Measurements from ENCODE around the gene ACP7.

DNA sequence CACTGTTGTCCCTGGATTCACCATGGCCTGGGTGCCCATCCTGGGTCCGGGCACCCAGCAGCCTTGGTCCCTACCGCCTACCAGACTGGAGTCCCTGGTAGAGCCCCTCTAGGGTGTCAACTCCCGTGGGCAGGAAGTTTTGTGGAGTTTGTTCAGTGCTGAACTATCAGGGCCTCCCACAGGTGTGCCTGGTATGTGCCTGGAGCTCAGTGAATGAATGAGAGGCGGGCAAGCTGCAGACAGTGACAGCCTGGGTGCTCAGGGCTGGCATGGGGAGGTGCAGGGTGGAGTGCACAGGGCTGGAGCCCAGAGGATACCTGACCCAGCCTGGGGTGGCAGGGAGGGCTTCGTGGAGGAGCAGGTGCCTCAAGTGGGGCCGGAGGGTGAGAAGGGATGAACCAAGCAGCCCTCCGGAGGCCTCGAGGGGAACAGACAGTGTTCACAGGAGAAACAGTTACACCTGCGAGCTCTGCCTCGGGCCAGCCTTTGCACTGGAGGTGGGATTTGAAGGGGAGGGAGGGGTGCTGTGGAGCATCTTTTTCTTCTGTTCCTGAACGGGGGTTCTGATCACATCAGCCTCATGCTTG, 71.0 kb downstream of the ACP7 start:
- TF ChIP-seq, protein P1, sequence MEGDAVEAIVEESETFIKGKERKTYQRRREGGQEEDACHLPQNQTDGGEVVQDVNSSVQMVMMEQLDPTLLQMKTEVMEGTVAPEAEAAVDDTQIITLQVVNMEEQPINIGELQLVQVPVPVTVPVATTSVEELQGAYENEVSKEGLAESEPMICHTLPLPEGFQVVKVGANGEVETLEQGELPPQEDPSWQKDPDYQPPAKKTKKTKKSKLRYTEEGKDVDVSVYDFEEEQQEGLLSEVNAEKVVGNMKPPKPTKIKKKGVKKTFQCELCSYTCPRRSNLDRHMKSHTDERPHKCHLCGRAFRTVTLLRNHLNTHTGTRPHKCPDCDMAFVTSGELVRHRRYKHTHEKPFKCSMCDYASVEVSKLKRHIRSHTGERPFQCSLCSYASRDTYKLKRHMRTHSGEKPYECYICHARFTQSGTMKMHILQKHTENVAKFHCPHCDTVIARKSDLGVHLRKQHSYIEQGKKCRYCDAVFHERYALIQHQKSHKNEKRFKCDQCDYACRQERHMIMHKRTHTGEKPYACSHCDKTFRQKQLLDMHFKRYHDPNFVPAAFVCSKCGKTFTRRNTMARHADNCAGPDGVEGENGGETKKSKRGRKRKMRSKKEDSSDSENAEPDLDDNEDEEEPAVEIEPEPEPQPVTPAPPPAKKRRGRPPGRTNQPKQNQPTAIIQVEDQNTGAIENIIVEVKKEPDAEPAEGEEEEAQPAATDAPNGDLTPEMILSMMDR (IDR thresholded peaks at IDR 0.05), result no peak
- no peak for TF ChIP-seq POLR2A (IDR thresholded peaks at IDR 0.05)
